Measurements from ENCODE around the gene THSD7A. TPM values are rescaled to one million over a fixed set of nuclear protein-coding genes. Genes with fewer than 3 reads are reported as not detected.
"Not testable (repeated sequence)": the region's sequence is repeated elsewhere in the genome, so short reads cannot be mapped to it uniquely, and the experiment has no call there.

The THSD7A gene
- total RNA-seq, 1 donor from 2014 or later = 30.5 TPM

- no peak for DNase-seq (ENCODE audit: low read depth, low spot score)
Observed at GRCh38 chr7:11469028-11469745, 362.8 kb downstream of the THSD7A start.

- DNase-seq (ENCODE audit: low read depth, low spot score) = peak; percentile 13
Observed at GRCh38 chr7:11466517-11467105, 365.4 kb downstream of the THSD7A start.

GRCh38 chr7:11464624-11465023, 367.4 kb downstream of the THSD7A start:
- no peak for DNase-seq (ENCODE audit: low read depth, low spot score)

GRCh38 chr7:11461946-11462345, 370.1 kb downstream of the THSD7A start:
- DNase-seq (ENCODE audit: low read depth, low spot score) = no peak

GRCh38 chr7:11458736-11459483, 373.1 kb downstream of the THSD7A start:
- DNase-seq (ENCODE audit: low read depth, low spot score) = peak; percentile 93

GRCh38 chr7:11457419-11457818, 374.6 kb downstream of the THSD7A start:
- DNase-seq (ENCODE audit: low read depth, low spot score) = no peak

GRCh38 chr7:11456574-11456973, 375.4 kb downstream of the THSD7A start:
- no peak for DNase-seq (ENCODE audit: low read depth, low spot score)

GRCh38 chr7:11452476-11452875, 379.5 kb downstream of the THSD7A start:
- DNase-seq (ENCODE audit: low read depth, low spot score) = no peak

GRCh38 chr7:11450281-11450680, 381.7 kb downstream of the THSD7A start:
- DNase-seq (ENCODE audit: low read depth, low spot score) = peak; percentile 35

- DNase-seq (ENCODE audit: low read depth, low spot score) = no peak
Observed at GRCh38 chr7:11449316-11449715, 382.7 kb downstream of the THSD7A start.

- no peak for DNase-seq (ENCODE audit: low read depth, low spot score)
Observed at GRCh38 chr7:11448323-11448722, 383.7 kb downstream of the THSD7A start.

GRCh38 chr7:11447106-11447505, 384.9 kb downstream of the THSD7A start:
- no peak for DNase-seq (ENCODE audit: low read depth, low spot score)

- not testable (repeated sequence) for DNase-seq (ENCODE audit: low read depth, low spot score)
Observed at GRCh38 chr7:11443934-11444333, 388.1 kb downstream of the THSD7A start.

GRCh38 chr7:11437994-11438393, 394.0 kb downstream of the THSD7A start:
- no peak for DNase-seq (ENCODE audit: low read depth, low spot score)

GRCh38 chr7:11436773-11437524, 395.0 kb downstream of the THSD7A start:
- no peak for DNase-seq (ENCODE audit: low read depth, low spot score)

GRCh38 chr7:11436316-11436715, 395.7 kb downstream of the THSD7A start:
- DNase-seq (ENCODE audit: low read depth, low spot score) = no peak

GRCh38 chr7:11434366-11434765, 397.6 kb downstream of the THSD7A start:
- no peak for DNase-seq (ENCODE audit: low read depth, low spot score)

- no peak for DNase-seq (ENCODE audit: low read depth, low spot score)
Observed at GRCh38 chr7:11430841-11431240, 401.2 kb downstream of the THSD7A start.

- no peak for DNase-seq (ENCODE audit: low read depth, low spot score)
Observed at GRCh38 chr7:11430112-11430511, 401.9 kb downstream of the THSD7A start.

- no peak for DNase-seq (ENCODE audit: low read depth, low spot score)
Observed at GRCh38 chr7:11428877-11429581, 403.0 kb downstream of the THSD7A start.

GRCh38 chr7:11427686-11428273, 404.2 kb downstream of the THSD7A start:
- DNase-seq (ENCODE audit: low read depth, low spot score) = peak; percentile 52
